Prostate gland (tissue), 2 donors: ENCODE measurements around the gene NDC80. TPM values are rescaled to one million over a fixed set of nuclear protein-coding genes. Genes with fewer than 3 reads are reported as not detected.

Source experiments
- DNase-seq: peaks from one replicate; pipeline ENCODE4 v3.0.0-alpha.2; 2019; ENCODE audit warnings: low spot score
- H3K27ac ChIP-seq, 2 donors: fragments of 200-600 bp; sonication (generic); 2 replicates each; pipeline ENCODE4 v1.5.1; 2017 to 2019
- H3K27me3 ChIP-seq: fragments of 200-600 bp; sonication (generic); replicated peaks from 2 replicates; pipeline ENCODE4 v1.5.1; 2019; ENCODE audit not compliant: insufficient read depth
- H3K36me3 ChIP-seq, 2 donors: fragments of 200-600 bp; sonication (generic); 1 replicate in 1 of 2; 2 replicates in 1 of 2; pipeline versions ENCODE4 v1.5.1 to v1.8.1; 2017 to 2019
- H3K4me1 ChIP-seq: fragments of 200-600 bp; sonication (generic); replicated peaks from 2 replicates; pipeline ENCODE4 v1.5.1; 2019
- H3K4me3 ChIP-seq, 2 donors: fragments of 200-600 bp; sonication (generic); 2 replicates each; pipeline ENCODE4 v1.5.1; 2017 to 2019
- H3K9me3 ChIP-seq: fragments of 200-600 bp; sonication (generic); 2 replicates; pipeline ENCODE4 v1.5.1; 2017
- POLR2A ChIP-seq: fragments of 450-650 bp; IDR thresholded peaks from one replicate; pipeline ENCODE4 v1.6.1; 2016; ENCODE audit warnings: antibody characterized with exemption, mild to moderate bottlenecking
- POLR2AphosphoS5 ChIP-seq: sonication (generic); formaldehyde crosslinking; IDR thresholded peaks from one replicate; pipeline ENCODE4 v1.6.1; 2017; ENCODE audit warnings: antibody characterized with exemption
- WGBS: methylation state at CpG from one replicate; pipeline ENCODE4 v1.1.5; 2018; 5-methylcytosine and 5-hydroxymethylcytosine counted together
- intact Hi-C: fragments of 100-400 bp; cut with DNase I; formaldehyde crosslinking; loops from one replicate; pipeline ENCODE4 v1.14.2; 2022
- total RNA-seq, 2 donors: library from RNA; depleted of rRNA; stranded (reverse); fragments of >200 nt; gene quantifications; one replicate each; pipeline ENCODE4 v1.1.0, GENCODE V29; 2016
- TF ChIP-seq, protein P1 (sequence below), 4 experiments: fragments of 200-600 bp in 2 of 4; fragments of 450-650 bp in 2 of 4; sonication (generic) in 2 of 4; IDR thresholded peaks; 1 replicate in 3 of 4; 2 replicates in 1 of 4; pipeline ENCODE4 v1.5.1; 2016 to 2019; ENCODE audit warnings: antibody characterized with exemption in 4 of 4, mild to moderate bottlenecking in 2 of 4, moderate library complexity in 2 of 4

NDC80 gene
- total RNA-seq, 2 donors from 2014 or later: 0.77 to 2.7 TPM

- H3K4me1 ChIP-seq: no peaks in the 10 kb centered on the region
- peak overlapping the region; percentile 3 to 58 for H3K27ac ChIP-seq
- 76% methylated on average over 2 of the region's 2 CpGs for WGBS
- TF ChIP-seq POLR2AphosphoS5: no peak
- TF ChIP-seq POLR2A: no peak
- TF ChIP-seq, protein P1, sequence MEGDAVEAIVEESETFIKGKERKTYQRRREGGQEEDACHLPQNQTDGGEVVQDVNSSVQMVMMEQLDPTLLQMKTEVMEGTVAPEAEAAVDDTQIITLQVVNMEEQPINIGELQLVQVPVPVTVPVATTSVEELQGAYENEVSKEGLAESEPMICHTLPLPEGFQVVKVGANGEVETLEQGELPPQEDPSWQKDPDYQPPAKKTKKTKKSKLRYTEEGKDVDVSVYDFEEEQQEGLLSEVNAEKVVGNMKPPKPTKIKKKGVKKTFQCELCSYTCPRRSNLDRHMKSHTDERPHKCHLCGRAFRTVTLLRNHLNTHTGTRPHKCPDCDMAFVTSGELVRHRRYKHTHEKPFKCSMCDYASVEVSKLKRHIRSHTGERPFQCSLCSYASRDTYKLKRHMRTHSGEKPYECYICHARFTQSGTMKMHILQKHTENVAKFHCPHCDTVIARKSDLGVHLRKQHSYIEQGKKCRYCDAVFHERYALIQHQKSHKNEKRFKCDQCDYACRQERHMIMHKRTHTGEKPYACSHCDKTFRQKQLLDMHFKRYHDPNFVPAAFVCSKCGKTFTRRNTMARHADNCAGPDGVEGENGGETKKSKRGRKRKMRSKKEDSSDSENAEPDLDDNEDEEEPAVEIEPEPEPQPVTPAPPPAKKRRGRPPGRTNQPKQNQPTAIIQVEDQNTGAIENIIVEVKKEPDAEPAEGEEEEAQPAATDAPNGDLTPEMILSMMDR (IDR thresholded peaks at IDR 0.05): no peak
- H3K9me3 ChIP-seq: no peaks in the 10 kb centered on the region
- H3K4me3 ChIP-seq: no peak overlapping the region
- DNase-seq: no peak
- H3K36me3 ChIP-seq: no peaks in the 10 kb centered on the region
- no peaks in the 10 kb centered on the region for H3K27me3 ChIP-seq
- intact Hi-C loops: no loop called here
Observed at GRCh38 chr18:2590303-2590702, 18.9 kb downstream of the NDC80 start.

DNA sequence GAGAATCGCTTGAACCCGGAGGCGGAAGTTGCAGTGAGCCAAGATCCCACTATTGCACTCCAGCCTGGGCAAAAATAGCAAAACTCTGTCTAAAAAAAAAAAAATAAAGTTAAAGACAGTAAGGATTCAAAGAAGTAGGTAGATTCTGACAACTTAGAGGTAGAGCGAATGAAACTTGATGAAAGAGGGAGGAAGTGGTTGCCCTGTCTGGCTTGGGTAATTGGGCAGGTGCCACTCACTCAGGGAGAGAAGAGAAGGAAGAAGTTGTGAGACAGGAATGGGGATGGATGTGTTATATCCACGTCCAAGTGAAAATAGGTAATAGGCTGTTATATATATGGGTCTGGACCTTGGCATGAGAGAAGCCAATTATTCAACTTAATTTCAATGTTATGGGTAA is 26.3 kb downstream of the NDC80 start:
- Histone ChIP-seq H3K9me3 (no peaks in the 10 kb centered on the region), H3K4me3 (no peak overlapping the region), H3K4me1 (no peaks in the 10 kb centered on the region), H3K27ac (no peak overlapping the region), H3K36me3 (no peaks in the 10 kb centered on the region), H3K27me3 (no peaks in the 10 kb centered on the region)
- intact Hi-C loops: no loop called here
- WGBS: 95% methylated on average over 5 of the region's 5 CpGs
- TF ChIP-seq POLR2A (no peak), POLR2AphosphoS5 (no peak)
- TF ChIP-seq, protein P1 (IDR thresholded peaks at IDR 0.05): no peak
- no peak for DNase-seq

DNA sequence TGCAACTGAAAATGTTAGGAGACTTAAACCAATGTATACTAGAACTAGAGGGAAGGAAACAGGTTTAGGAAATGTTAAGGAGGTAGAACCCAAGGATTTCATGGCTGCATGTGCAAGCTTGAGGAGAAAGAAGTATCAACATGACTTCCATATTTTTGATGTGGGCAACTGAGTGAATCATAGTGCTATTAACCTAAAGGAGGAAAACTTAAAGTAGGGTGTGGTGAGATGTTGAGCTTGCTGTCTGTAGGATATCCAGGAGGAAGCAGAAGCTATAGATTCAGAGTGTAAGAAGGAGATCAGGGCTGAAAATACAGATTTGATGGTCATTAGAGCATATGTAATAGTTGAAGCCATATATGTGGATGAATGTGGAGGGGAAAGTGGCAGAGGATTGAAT is 31.5 kb downstream of the NDC80 start:
- H3K27ac ChIP-seq: no peak overlapping the region
- H3K36me3 ChIP-seq: no peaks in the 10 kb centered on the region
- H3K27me3 ChIP-seq: no peaks in the 10 kb centered on the region
- no peak for TF ChIP-seq POLR2AphosphoS5
- no peak for TF ChIP-seq POLR2A
- TF ChIP-seq, protein P1 (IDR thresholded peaks at IDR 0.05): no peak
- no peaks in the 10 kb centered on the region for H3K9me3 ChIP-seq
- no peak overlapping the region for H3K4me3 ChIP-seq
- intact Hi-C loops: no loop called here
- no peak for DNase-seq
- no peaks in the 10 kb centered on the region for H3K4me1 ChIP-seq

DNA sequence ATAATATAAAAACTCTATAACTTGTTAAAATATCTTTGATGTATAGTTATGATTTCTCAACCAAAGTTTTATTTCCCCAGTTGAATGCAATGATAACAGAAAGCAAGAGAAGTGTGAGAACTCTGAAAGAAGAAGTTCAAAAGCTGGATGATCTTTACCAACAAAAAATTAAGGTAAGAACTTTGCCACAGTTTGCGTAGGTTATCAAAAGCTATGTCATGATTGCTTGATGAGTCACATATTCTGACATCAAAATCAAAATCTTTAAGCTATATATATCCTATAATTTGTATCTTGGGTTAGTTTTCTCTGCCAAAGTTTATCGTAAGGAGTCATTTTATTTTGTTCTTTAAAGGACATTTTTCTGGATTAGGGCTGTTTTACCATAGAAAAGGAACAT is 35.0 kb downstream of the NDC80 start:
- Histone ChIP-seq H3K27me3 (no peaks in the 10 kb centered on the region), H3K4me3 (no peak overlapping the region), H3K9me3 (no peaks in the 10 kb centered on the region), H3K4me1 (no peaks in the 10 kb centered on the region), H3K36me3 (no peaks in the 10 kb centered on the region), H3K27ac (no peak overlapping the region)
- intact Hi-C loops: no loop called here
- TF ChIP-seq POLR2AphosphoS5 (no peak), POLR2A (no peak)
- TF ChIP-seq, protein P1 (IDR thresholded peaks at IDR 0.05): no peak
- DNase-seq: no peak
- 83% methylated on average over 2 of the region's 2 CpGs for WGBS

DNA sequence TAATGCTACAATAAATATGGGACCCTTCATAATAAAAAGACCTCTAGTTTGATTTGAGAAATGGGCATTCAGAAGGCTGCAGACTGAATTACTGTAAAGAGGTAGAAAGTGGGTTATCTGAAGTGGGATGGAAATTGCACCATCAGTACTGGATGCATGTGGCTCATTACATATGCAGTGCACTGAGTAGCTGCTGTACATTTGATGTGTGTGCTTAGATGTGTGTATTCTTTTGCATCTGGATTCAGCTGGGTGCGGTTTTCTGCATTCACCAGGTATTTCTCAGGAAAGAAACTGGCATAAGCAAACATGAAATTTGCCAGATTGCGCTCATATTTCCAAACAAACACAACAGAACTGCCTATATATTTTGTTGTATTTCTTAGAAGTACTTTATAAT is 38.2 kb downstream of the NDC80 start:
- DNase-seq: no peak
- no peaks in the 10 kb centered on the region for H3K27me3 ChIP-seq
- WGBS: 97% methylated on average over 2 of the region's 2 CpGs
- no peaks in the 10 kb centered on the region for H3K9me3 ChIP-seq
- TF ChIP-seq, protein P1 (IDR thresholded peaks at IDR 0.05): no peak
- TF ChIP-seq POLR2AphosphoS5 (no peak), POLR2A (no peak)
- no peaks in the 10 kb centered on the region for H3K36me3 ChIP-seq
- intact Hi-C loops: no loop called here
- H3K4me1 ChIP-seq: no peaks in the 10 kb centered on the region
- no peak overlapping the region for H3K4me3 ChIP-seq
- H3K27ac ChIP-seq: no peak overlapping the region
